Choroid plexus epithelial cell (primary cell): ENCODE data around the gene ADAM12.
"Not testable (repeated sequence)": the region's sequence is repeated elsewhere in the genome, so short reads cannot be mapped to it uniquely, and the experiment has no call there.

Source experiments
- DNase-seq: peaks from one replicate; pipeline ENCODE4 v3.0.0-alpha.2; 2010; ENCODE audit warnings: low read depth
- H3K4me3 ChIP-seq: 2 replicates; pipeline ENCODE4 v1.5.1; 2011; ENCODE audit warnings: low read depth, mild to moderate bottlenecking, control low read depth, low read length, moderate library complexity
- TF ChIP-seq, protein P1 (sequence below): conservative IDR thresholded peaks from 2 replicates; pipeline ENCODE4 v1.5.1; 2011; ENCODE audit warnings: low read depth, mild to moderate bottlenecking, control low read depth, inconsistent platforms, low read length, moderate library complexity

The ADAM12 gene

DNA sequence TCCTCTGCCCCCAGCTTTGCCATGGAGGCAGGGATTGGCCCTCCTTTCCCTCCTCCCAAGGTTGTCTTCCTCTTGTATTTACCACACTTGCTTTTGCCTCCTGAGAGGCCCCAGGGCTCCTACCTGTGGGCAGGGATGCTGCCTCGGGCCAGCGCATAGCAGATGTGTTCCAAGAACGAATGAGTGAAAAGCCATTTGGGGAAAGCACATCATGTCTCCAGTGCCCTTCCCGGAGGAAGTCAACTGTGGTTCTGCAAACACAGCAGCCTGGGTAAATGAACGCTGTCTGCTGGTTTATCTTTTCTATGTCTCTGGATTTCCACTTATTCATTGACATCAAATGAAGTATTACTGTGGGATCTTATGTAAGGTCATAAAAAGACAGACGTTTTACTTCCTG lies 330.2 kb downstream of the ADAM12 start:
- TF ChIP-seq, protein P1, sequence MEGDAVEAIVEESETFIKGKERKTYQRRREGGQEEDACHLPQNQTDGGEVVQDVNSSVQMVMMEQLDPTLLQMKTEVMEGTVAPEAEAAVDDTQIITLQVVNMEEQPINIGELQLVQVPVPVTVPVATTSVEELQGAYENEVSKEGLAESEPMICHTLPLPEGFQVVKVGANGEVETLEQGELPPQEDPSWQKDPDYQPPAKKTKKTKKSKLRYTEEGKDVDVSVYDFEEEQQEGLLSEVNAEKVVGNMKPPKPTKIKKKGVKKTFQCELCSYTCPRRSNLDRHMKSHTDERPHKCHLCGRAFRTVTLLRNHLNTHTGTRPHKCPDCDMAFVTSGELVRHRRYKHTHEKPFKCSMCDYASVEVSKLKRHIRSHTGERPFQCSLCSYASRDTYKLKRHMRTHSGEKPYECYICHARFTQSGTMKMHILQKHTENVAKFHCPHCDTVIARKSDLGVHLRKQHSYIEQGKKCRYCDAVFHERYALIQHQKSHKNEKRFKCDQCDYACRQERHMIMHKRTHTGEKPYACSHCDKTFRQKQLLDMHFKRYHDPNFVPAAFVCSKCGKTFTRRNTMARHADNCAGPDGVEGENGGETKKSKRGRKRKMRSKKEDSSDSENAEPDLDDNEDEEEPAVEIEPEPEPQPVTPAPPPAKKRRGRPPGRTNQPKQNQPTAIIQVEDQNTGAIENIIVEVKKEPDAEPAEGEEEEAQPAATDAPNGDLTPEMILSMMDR, result no peak

DNA sequence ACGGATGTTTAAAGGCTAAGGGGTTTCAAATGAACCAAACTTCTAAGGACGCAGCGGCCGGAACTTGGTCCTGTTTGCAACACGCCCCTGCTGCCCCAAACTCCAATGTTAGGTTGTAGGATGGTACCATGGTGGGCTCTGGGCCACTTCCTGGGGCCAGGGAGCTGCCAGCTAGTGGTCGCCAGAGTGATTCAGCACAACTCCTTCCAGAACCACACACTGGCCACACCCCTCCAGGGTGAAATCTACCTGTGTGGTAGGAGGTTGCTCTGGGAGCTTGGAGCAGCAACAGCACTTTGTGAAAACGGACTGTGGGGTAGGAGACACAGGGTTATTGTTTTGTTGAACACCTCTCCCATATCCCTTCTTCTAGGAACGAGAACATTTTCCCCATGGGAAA lies 330.8 kb downstream of the ADAM12 start:
- TF ChIP-seq, protein P1, result no peak
- no peak overlapping the region for H3K4me3 ChIP-seq

More for the DNA sequence above, 330.2 kb downstream of the ADAM12 start:
- no peak for DNase-seq
- H3K4me3 ChIP-seq, result no peak overlapping the region

DNA sequence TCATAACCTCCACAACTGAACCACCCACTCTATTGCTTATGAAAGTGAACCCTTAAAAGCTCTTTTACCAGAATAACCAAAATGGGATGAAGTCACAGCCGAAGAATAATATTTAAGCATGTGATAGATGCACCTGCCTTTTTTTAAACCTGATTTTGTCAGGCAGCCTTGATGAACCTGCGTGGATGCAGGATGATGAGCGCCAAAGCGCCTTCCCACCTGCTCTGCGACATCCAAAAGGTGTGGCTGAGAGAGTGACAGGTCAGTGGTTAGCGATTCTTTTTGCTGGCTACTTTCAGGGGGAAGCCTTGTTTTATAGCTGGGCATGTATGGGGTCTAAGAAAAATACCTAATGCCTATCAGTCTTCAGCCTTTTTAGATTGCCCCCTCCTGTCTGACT lies 334.1 kb downstream of the ADAM12 start:
- TF ChIP-seq, protein P1, result no peak
- DNase-seq, result no peak
- H3K4me3 ChIP-seq, result no peak overlapping the region

More for the DNA sequence above, 330.8 kb downstream of the ADAM12 start:
- DNase-seq, result no peak

DNA sequence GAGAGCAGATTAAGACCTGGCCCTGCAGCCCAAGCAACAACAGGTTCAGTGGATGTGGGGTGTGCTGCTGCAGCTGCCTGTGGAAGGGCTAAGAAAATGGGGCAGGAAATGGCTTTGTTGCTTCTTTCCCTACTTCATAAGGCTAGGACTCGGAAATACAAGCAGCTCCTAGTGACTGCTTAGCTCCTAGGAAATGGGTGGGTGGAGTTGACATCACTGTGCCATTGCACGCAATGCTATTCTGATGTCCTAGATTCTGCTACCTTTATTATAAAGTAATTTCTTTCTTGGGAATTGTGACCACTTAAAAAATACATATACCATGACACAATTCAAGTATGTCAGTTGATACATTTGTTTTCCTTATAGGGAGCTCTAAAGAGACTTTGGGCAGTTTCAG lies 336.1 kb downstream of the ADAM12 start:
- no peak overlapping the region for H3K4me3 ChIP-seq
- TF ChIP-seq, protein P1, result no peak
- DNase-seq, result no peak

DNA sequence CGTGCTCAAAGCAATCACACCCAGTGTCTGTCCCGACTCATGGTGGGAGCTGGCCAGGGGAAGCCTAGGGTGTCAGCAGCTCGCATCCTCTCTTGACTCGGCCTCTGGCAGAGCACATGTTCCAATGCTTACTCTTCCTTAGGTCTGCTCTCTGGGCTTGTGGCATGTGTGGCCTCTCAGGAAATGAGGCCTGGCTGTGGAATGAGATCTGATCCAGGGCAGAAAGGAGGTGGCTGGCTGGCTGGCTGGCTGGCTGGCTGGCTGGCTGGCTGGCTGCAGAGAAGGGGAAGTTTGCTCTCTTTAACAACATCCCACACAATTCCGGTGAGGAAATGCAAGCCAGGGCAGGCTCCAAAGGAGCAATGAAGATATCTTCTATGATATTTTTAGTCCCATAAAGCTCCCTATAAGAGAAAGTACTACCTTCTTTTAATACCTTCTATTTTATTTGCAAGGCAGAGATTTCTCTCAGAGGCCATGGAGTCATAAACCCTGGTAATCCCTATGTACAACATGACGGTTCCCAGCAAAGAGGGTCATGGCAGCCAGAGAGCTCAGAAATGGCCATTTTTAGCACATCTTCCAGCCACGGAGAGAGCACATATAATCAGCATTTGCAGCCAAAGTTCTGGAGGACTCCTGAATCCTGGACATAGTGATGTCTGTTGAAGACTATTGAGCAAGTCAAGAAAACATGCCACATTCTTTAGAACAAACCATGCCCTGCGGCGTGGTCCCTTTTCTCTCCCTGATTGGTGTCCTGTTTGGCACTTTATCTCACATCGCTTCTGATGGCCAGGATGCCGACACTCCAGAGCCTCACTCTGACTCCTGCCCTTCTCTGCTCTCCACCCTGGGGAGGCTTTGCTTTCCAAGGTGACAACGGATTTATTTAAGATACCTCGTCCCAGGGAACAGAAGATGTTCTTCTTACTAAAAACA lies 338.2 kb downstream of the ADAM12 start:
- H3K4me3 ChIP-seq, result no peak overlapping the region
- TF ChIP-seq, protein P1, result no peak
- peak; percentile 74 for DNase-seq

DNA sequence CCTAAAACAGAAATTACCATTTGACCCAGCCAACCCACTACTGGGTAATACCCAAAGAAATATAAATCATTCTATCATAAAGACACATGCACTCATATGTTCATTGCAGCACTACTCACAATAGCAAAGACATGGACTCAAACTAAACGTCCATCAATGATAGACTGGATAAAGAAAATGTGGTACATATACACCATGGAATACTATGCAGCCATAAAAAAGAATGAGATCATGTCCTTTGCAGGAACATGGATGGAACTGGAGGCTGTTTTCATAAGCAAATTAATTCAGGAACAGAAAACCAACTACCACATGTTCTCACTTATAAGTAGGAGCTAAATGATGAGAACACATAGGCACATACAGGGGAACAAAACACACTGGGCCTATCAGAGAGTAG lies 340.5 kb downstream of the ADAM12 start:
- not testable (repeated sequence) for H3K4me3 ChIP-seq, DNase-seq

DNA sequence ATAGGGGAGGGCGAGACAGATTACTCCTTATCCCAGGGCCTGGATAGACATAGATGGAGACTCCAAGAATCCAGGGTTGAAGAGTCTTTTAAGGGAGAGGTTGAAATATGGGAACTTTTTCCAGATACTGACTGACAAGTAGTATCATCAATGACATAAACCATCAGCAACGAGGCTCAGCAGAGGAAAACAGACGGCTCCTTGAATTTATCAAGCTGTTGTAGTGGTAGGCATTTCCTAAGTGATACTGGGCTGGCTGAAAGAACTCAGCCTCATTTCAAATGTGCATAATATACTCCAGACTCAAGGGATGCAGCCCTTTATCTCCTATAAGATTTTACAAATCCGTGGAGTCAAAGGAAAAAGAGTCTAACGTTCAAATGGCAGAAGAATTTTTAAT lies 341.4 kb downstream of the ADAM12 start:
- H3K4me3 ChIP-seq, result no peak overlapping the region
- DNase-seq, result no peak
- TF ChIP-seq, protein P1, result no peak
